Measurements from ENCODE around the gene RBM25.
A peak's percentile ranks its signal among the peaks of the same experiment; 100 is the strongest.

Gene RBM25

DNA sequence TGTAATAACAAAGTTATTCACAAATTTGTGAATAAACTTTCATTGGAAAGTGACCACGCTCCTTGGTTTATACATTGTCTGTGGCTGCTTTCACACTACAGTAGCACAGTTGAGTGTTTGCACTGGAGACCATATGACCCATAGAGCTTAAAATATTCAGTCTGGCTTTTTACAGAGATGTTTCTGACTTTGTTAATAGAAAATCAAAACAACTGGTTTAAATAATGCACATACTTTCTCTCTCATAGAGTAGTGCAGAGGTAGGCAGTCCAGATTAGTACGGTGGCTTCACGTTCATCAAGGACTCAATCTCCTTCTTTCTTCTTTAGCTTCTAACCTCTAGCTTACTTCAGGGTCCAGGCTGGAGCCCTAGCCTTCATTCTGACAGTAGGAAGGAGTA is 114.2 kb downstream of the RBM25 start:
- no peak for DNase-seq

DNA sequence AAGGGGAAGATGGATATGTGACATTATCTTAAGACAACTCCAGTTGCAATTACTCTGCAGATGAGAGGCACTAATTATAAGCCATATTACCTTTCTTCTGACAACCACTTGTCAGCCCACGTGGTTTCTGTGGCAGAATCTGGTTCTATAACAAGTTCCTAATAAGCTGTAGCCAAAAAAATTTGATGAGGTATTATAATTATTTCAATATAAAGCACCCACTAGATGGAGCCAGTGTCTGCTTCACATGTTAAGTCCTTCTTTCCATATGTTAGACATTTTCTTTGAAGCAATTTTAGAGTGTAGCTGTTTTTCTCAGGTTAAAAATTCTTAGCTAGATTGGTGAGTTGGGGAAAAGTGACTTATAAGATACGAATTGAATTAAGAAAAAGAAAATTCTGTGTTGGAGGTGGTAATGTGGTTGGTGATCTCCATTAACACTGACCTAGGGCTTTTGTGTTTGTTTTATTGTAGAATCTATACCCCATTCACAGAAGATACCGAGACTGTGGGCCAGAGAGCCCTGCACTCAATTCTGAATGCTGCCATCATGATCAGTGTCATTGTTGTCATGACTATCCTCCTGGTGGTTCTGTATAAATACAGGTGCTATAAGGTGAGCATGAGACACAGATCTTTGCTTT is 114.9 kb downstream of the RBM25 start:
- DNase-seq, result peak; percentile 1

Data from NCI-H446 treated with DMSO at 0.1 percent for 48 hours (cell line).